HL-60 (cell line): ENCODE data around the gene CDK3.
"Not testable (repeated sequence)": the region's sequence is repeated elsewhere in the genome, so short reads cannot be mapped to it uniquely, and the experiment has no call there.

Source experiments
- DNase-seq, 2 experiments: peaks; one replicate each; pipeline ENCODE4 v3.0.0-alpha.2; 2010 to 2020; ENCODE audit warnings: low read depth in 1 of 2, low spot score in 1 of 2
- H3K27ac ChIP-seq: fragments of 250-450 bp; sonication (Bioruptor Pico); replicated peaks from 2 replicates; pipeline ENCODE4 v1.5.1; 2020; ENCODE audit warnings: mild to moderate bottlenecking, moderate library complexity
- H3K27me3 ChIP-seq: fragments of 250-450 bp; sonication (Bioruptor Pico); 2 replicates; pipeline ENCODE4 v1.5.1; 2021; ENCODE audit warnings: mild to moderate bottlenecking, moderate library complexity; ENCODE audit not compliant: insufficient read depth, poor library complexity, severe bottlenecking
- H3K4me3 ChIP-seq: replicated peaks from 2 replicates; pipeline ENCODE4 v1.5.1; 2011; ENCODE audit warnings: mild to moderate bottlenecking, control low read depth, low read length; ENCODE audit not compliant: insufficient read depth
- GABPA ChIP-seq: IDR thresholded peaks from 2 replicates; pipeline ENCODE4 v1.6.1; 2012; ENCODE audit warnings: low read depth
- POLR2AphosphoS5 ChIP-seq: IDR thresholded peaks from 2 replicates; pipeline ENCODE4 v1.6.1; 2012; ENCODE audit warnings: low read depth
- SPI1 ChIP-seq: IDR thresholded peaks from 2 replicates; pipeline ENCODE4 v1.6.1; 2012; ENCODE audit warnings: low read depth, mild to moderate bottlenecking, borderline replicate concordance
- TF ChIP-seq, protein P1 (sequence below): IDR thresholded peaks from one replicate; pipeline ENCODE4 v1.5.1; 2011; ENCODE audit warnings: low read length, control low read depth, inconsistent platforms; ENCODE audit not compliant: insufficient read depth
- TF ChIP-seq, protein P2 (sequence below): IDR thresholded peaks from 2 replicates; pipeline ENCODE4 v1.6.1; 2012; ENCODE audit warnings: low read depth; ENCODE audit not compliant: insufficient replicate concordance

CDK3 gene

DNA sequence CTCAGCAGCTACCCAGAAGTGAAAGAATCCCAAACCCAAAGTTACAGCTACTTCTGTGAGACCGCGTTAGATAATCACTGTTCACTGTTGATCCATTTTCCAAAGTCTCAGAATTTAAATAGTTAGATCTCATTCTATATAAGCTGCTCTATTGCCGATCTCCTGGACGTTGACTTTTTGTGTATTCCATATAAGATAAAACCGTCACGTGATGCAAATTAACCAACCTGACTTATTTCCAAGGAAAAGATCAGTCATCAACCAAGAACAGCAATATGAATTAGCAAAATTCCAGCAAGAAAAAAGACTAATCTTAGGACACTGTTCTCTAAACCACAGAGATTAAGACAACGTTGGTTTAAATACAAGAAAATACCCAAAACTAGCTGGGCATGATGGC, 30.0 kb upstream of the CDK3 start:
- no peak for DNase-seq

GRCh38 chr17:75975187-75975586, 25.5 kb upstream of the CDK3 start:
- H3K4me3 ChIP-seq, H3K27ac ChIP-seq, DNase-seq, H3K27me3 ChIP-seq: not testable (repeated sequence)

More for the DNA sequence above, 30.0 kb upstream of the CDK3 start:
- Histone ChIP-seq H3K4me3 (no peak overlapping the region), H3K27me3 (no peaks in the 10 kb centered on the region), H3K27ac (peak overlapping the region; percentile 61)
- no peak for TF ChIP-seq POLR2AphosphoS5

GRCh38 chr17:75975757-75976174, 24.9 kb upstream of the CDK3 start:
- Histone ChIP-seq H3K27me3 (no peaks in the 10 kb centered on the region), H3K27ac (no peak overlapping the region), H3K4me3 (no peak overlapping the region)
- no peak for TF ChIP-seq SPI1
- TF ChIP-seq, protein P1, sequence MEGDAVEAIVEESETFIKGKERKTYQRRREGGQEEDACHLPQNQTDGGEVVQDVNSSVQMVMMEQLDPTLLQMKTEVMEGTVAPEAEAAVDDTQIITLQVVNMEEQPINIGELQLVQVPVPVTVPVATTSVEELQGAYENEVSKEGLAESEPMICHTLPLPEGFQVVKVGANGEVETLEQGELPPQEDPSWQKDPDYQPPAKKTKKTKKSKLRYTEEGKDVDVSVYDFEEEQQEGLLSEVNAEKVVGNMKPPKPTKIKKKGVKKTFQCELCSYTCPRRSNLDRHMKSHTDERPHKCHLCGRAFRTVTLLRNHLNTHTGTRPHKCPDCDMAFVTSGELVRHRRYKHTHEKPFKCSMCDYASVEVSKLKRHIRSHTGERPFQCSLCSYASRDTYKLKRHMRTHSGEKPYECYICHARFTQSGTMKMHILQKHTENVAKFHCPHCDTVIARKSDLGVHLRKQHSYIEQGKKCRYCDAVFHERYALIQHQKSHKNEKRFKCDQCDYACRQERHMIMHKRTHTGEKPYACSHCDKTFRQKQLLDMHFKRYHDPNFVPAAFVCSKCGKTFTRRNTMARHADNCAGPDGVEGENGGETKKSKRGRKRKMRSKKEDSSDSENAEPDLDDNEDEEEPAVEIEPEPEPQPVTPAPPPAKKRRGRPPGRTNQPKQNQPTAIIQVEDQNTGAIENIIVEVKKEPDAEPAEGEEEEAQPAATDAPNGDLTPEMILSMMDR: no peak
- TF ChIP-seq POLR2AphosphoS5: no peak
- TF ChIP-seq, protein P2, sequence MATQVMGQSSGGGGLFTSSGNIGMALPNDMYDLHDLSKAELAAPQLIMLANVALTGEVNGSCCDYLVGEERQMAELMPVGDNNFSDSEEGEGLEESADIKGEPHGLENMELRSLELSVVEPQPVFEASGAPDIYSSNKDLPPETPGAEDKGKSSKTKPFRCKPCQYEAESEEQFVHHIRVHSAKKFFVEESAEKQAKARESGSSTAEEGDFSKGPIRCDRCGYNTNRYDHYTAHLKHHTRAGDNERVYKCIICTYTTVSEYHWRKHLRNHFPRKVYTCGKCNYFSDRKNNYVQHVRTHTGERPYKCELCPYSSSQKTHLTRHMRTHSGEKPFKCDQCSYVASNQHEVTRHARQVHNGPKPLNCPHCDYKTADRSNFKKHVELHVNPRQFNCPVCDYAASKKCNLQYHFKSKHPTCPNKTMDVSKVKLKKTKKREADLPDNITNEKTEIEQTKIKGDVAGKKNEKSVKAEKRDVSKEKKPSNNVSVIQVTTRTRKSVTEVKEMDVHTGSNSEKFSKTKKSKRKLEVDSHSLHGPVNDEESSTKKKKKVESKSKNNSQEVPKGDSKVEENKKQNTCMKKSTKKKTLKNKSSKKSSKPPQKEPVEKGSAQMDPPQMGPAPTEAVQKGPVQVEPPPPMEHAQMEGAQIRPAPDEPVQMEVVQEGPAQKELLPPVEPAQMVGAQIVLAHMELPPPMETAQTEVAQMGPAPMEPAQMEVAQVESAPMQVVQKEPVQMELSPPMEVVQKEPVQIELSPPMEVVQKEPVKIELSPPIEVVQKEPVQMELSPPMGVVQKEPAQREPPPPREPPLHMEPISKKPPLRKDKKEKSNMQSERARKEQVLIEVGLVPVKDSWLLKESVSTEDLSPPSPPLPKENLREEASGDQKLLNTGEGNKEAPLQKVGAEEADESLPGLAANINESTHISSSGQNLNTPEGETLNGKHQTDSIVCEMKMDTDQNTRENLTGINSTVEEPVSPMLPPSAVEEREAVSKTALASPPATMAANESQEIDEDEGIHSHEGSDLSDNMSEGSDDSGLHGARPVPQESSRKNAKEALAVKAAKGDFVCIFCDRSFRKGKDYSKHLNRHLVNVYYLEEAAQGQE: no peak
- no peak for TF ChIP-seq GABPA
- DNase-seq: no peak

GRCh38 chr17:75976175-75976848, 24.3 kb upstream of the CDK3 start:
- Histone ChIP-seq H3K27ac (no peak overlapping the region), H3K4me3 (no peak overlapping the region), H3K27me3 (no peaks in the 10 kb centered on the region)
- DNase-seq: no peak
- TF ChIP-seq, protein P2: no peak
- TF ChIP-seq, protein P1: no peak
- TF ChIP-seq GABPA: no peak

GRCh38 chr17:75978938-75979704, 21.5 kb upstream of the CDK3 start, which contains the start of the genes ACOX1 and TEN1:
Gene ACOX1, minus strand, starts transcription at chr17:75979166. Its CDS starts 93 bp downstream, at chr17:75979073.
Gene TEN1, plus strand, starts transcription at chr17:75979240. Its CDS starts 6,953 bp downstream, at chr17:75986193.
- TF ChIP-seq SPI1 (no peak), POLR2AphosphoS5 (peak; percentile 95), GABPA (0 out of 2 replicates have a peak, but pooled peaks have one; percentile 14)
- TF ChIP-seq, protein P2: no peak
- peak within 1 kb of the TSS; percentile 94 for H3K27ac ChIP-seq

More at GRCh38 chr17:75978938-75979704, 21.5 kb upstream of the CDK3 start, which contains the start of the genes ACOX1 and TEN1:
- DNase-seq: peak; percentile 96 to 99
- H3K27me3 ChIP-seq: no peaks in the 10 kb centered on the region
- peak within 1 kb of the TSS; percentile 83 for H3K4me3 ChIP-seq
